UCSD-AML1 (cell line): ENCODE results near the gene MAN2A2.
A peak's percentile ranks its signal among the peaks of the same experiment; 100 is the strongest.

Source experiments
- DNase-seq: peaks from one replicate; lab custom pipeline; 2025; ENCODE audit not compliant: unreplicated experiment; lab: John Stamatoyannopoulos, UW

Gene MAN2A2

DNA sequence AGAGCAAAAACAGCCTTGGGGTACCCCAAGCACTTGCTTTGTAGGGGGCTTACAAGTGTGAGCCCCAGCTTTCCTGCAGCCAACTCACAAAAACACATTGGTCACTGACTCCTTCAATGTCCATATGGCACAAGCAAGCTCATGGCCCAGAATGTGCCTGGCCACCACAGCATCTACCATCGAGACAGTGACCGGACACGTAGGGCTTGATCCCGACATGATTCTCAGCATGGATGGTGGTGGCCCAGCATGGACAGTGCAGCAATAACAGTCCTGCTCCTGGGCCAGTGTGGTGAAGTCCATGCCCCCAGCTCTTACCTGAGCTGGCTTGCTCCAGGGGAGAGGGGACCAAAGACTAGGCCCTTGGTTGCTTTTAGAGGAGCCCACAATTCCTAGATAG is 37.9 kb downstream of the MAN2A2 start:
- DNase-seq = no peak

DNA sequence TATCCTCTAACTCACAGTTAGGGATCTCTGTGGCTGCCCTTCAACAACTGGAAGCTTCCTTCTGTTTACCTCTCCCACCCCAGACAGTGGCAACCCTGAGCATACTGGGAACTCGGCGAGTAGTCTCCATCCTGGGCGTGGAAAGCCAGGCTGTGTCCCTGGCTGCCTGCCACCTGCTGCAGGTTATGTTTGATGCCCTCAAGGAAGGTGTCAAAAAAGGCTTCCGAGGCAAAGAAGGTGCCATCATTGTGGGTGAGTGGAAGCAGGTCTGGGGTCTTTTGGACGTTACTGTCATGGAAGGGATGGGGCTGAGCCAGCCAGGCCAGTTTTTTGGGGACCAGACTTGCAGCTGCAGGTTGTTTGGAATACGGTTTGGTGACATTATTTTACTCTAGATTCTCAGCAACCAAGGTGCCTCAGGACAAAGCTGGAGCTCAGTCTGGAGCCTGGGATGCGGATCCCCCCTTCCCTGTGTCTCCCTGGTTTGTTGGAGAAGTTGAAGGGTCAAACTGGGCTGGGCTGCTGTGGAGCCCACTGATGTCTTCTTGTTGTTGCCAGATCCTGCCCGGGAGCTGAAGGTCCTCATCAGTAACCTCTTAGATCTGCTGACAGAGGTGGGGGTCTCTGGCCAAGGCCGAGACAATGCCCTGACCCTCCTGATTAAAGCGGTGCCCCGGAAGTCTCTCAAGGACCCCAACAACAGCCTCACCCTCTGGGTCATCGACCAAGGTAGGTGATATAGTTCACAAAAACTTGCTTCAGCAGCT is 39.4 kb downstream of the MAN2A2 start:
- no peak for DNase-seq

DNA sequence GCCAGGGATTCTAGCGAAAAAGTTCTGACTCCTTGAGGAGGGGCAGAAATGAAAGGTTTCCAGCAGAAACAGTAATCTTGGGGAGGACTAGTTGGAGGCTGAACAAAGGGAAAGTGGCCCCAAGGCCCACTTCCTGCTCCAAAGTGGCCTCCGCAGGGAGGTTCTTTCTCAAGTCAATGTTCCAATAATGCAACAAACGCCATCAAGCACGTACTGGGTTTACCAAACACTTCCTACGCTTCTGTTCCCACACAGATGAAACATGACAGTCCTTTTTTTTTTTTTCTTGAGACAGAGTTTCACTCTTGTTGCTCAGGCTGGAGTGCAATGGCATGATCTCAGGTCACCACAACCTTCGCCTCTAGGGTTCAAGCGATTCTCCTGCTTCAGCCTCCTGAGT is 42.0 kb downstream of the MAN2A2 start:
- no peak for DNase-seq

DNA sequence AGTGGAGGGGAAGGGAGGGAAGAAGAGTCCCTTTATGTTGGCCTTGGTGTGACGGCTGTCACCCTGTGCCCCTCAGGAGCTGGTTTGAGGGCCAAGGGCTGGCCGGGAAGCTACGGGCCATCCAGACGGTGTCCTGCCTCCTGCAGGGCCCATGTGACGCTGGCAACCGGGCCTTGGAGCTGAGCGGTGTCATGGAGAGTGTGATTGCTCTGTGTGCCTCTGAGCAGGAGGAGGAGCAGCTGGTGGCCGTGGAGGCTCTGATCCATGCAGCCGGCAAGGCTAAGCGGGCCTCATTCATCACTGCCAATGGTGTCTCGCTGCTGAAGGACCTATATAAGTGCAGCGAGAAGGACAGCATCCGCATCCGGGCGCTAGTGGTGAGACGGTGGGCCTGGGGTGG is 43.4 kb downstream of the MAN2A2 start:
- no peak for DNase-seq

DNA sequence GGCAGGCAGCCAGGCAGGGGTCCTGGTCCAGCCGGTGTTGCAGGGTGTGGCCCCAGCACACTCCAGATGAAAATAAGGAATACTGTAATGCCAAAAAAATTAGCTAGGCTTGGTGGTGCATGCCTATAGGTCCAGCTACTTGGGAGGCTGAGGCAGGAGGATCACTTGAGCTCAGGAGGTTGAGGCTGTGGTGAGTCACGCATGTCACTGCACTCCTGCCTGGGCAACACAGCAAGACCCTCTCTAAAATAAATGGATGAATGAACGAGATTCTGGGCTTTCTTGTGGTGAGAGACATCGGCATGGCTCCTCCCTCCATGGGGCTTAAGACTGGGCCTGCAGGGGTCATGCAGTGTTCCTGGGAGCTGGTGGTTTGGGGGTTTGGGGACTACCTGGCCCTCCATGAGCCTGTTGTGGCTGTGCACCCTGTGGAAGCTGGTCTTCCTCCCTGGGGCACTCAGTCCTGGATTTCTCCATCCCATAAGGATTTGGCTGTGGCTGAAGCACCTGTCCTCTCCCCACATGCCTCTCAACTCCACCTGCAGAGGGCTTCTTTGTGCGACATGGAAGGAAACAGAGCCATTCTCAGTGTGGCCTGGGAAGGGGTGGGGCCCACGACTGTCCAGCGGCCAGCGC is 44.0 kb downstream of the MAN2A2 start:
- DNase-seq = no peak

DNA sequence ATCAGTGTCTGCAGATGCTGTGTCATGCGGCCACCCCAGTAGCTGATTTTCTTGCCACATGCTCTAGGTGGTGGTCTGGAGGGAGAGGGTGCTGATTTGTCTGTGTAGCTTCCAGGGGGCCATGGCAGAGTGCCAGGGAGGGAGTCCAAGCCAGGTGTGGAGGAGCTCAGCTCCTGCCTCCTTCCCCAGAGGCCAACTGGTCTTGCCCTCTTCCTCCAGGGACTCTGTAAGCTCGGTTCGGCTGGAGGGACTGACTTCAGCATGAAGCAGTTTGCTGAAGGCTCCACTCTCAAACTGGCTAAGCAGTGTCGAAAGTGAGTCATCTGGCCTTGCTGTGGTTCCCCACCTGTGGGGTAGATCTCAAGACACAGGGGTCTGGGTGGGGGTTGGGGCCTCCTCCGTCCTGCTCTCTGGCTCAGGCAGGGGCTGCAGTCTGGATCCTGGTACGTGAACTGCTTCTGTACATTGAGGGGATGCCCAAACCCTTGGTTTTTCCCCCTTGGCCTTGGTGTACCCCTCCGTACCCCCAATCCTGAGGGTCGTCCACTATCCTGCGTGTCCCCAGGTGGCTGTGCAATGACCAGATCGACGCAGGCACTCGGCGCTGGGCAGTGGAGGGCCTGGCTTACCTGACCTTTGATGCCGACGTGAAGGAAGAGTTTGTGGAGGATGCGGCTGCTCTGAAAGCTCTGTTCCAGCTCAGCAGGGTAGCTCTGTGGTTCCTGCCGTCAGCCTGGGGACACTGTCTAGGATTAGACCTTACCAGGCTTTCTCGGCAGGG is 44.7 kb downstream of the MAN2A2 start:
- DNase-seq = no peak

DNA sequence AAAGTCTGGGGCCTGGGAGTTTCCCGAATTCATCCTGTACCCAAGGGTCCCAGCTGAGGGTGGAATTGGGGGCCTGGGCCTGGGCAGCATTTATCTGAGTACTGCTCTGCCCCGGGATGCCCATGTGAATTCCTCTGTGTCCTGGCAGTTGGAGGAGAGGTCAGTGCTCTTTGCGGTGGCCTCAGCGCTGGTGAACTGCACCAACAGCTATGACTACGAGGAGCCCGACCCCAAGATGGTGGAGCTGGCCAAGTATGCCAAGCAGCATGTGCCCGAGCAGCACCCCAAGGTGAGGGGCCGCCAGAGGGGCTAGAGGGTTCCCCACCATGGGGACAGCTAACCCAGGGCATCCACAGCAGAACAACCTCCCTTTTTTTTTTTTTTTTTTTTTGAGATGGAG is 45.4 kb downstream of the MAN2A2 start:
- DNase-seq = no peak

DNA sequence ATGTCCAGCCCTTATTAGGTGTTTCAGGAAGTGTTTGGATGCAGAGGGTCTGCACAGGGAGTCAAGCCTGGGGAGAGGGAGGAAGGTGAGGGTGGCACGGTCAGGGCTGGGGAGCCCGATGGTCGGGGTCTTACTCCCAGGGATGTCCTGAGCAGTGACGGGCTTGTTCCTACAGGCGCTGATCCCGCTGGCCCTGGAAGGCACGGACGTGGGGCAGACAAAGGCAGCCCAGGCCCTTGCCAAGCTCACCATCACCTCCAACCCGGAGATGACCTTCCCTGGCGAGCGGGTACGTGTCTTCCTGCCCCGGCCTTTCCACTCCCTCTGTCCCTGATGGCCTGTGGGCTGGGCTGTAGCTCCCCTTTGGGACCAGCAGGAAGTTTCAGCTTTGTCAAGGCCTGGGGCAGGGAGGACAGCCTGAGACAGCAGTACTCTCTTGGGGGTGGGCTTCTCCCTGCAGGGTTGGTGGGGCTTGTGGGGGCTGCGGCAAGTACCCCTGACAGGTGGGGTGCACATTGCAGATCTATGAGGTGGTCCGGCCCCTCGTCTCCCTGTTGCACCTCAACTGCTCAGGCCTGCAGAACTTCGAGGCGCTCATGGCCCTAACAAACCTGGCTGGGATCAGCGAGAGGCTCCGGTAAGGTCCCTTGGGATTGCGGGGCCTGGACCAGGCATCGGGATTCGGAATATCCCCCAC is 47.0 kb downstream of the MAN2A2 start:
- no peak for DNase-seq

DNA sequence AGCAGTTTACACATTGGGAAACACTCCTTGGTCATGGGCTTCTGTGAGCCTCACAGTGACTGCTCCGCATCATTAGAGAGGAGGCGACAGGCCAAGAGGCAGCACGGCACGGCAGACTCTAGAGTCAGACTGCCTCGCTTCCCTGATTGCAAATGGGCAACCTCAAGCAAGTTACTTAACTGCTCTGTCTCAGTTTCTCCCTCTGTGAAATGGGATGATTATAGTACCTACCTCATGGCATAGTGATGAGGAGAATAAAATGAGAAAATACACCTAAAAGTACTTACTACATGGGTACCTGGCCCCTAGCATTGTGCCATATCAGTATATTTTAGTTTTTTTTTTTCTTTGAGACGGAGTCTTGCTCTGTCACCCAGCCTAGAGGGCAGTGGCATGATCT is 47.6 kb downstream of the MAN2A2 start:
- DNase-seq = no peak

DNA sequence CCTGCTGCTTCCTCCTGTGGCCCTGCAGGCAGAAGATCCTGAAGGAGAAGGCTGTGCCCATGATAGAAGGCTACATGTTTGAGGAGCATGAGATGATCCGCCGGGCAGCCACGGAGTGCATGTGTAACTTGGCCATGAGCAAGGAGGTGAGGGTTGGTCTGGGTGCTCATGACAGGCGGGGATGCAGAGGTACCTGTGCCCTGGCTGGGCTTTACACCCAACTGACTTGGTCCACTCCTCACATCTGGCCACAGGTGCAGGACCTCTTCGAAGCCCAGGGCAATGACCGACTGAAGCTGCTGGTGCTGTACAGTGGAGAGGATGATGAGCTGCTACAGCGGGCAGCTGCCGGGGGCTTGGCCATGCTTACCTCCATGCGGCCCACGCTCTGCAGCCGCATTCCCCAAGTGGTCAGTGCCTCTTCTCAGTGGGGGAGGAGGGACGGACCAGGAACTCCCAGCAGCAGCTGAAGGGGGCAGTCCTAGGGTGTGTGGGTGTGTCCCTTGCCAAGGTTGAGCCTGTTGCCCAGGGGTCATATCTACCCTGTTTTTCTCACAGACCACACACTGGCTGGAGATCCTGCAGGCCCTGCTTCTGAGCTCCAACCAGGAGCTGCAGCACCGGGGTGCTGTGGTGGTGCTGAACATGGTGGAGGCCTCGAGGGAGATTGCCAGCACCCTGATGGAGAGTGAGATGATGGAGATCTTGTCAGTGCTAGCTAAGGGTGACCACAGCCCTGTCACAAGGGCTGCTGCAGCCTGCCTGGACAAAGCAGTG is 50.0 kb downstream of the MAN2A2 start:
- DNase-seq = no peak

DNA sequence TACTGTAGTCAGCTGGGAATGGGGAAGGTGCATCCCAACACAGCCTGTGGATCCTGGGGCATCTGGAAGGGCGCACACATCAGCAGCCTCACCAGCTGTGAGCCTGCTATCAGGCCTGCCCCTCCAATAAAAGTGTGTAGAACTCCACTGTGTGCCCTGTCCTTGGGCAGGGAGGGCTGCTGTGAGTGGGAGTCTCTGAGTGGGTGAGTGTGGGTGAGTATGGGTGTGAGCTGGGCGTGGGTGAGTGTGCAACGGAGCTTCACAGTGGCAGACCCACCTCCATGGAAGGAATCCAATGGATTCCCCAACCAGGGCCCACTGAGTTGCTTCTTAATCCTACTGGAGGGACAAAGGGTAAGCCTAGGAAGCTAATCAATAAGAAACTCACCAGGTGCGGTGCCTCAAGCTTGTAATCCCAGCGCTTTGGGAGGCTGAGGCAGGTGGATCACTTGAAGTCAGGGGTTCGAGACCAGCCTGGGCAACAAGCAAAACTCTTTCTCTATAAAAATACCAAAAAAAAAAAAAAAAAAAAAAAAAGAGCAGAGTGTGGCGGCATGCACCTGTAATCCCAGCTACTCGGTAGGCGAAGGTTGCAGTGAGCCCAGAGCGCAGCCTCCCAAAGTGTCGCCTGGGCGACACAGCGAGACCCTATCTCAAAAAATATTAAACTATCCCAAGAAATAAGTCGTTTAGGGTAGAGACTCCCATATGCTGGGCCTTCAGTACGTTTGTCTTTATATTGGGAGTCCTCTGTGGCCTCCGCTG is 51.0 kb downstream of the MAN2A2 start:
- DNase-seq = no peak

DNA sequence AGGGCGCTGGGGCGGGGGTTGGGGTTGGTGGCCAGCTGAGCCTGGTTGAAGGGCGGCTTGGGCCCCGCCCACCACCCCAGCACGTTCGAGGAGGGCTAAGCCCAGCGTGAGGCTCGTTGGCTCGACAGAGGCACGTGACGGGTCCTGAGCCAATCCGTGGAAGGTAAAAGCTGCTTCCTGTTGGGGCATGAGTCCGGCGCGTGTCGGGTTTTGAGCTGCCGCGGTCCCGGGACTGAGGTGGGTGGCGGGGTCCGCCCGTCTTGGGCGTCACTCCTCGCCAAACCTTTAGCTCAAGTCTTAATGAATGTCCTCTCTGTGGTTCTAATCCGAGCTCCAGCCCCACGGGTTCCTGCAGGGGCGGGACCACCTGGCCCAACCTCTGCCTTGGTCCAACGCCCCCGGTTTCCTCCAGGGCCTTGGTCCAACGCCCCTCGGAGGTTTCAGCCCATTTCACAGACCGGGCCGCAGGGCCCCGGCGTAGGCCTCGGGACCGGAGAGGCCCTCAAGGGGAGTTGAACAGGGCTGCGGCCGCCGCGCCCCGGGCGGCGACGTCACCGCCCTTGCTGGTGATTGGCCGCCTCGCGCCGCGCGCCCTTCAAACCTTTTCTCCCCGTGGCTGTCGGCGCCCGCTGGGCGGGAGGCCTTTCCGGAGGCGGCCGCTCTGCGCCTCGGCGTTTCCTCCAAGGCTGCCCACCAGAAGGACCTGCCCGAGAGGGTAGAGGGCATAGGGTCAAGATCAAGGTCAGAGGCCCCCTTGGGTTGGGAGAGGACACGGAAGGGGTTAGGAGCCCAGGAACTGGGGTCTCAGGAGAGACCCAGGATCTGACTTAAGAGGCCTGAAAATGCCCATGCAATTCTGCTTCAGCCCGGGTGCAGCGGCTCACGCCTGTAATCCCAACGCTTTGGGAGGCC is 51.9 kb downstream of the MAN2A2 start, which contains the start of gene RCCD1:
Gene RCCD1, plus strand, starts transcription at position 173 of the 912 bp plus-strand sequence. CDS start 1,851 bp downstream, outside the sequence.
- peak; percentile 91 for DNase-seq

DNA sequence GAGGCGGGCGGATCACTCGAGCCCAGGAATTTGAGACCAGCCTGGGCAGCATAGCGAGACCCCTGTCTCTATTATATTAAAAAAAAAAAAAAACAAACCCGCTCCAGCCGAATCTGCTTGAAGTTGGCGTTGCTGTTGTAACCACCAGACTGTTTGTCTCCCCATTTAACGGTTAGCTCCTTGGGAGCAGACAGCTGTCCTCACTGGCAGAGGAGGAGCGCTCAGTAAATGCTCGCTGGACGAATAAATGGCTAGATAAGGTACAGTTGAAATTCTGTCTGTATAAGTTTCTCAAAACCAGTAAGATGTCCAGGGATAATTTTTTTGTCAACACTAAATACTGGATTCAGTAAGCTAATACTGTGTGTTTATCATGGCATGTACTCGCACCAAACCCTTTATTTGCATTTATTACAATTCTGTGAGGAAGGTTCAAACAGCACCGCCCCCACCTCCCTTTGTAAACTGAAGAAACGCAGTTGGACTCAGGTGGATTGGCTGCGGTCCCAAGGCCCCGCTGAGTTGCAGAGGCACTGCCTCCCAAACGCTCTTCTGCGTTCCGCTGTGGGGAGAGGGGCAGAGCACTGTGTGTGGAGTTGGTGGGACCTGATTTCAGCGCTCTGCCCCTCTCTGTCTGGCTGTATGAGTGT is 52.6 kb downstream of the MAN2A2 start:
- DNase-seq = no peak

DNA sequence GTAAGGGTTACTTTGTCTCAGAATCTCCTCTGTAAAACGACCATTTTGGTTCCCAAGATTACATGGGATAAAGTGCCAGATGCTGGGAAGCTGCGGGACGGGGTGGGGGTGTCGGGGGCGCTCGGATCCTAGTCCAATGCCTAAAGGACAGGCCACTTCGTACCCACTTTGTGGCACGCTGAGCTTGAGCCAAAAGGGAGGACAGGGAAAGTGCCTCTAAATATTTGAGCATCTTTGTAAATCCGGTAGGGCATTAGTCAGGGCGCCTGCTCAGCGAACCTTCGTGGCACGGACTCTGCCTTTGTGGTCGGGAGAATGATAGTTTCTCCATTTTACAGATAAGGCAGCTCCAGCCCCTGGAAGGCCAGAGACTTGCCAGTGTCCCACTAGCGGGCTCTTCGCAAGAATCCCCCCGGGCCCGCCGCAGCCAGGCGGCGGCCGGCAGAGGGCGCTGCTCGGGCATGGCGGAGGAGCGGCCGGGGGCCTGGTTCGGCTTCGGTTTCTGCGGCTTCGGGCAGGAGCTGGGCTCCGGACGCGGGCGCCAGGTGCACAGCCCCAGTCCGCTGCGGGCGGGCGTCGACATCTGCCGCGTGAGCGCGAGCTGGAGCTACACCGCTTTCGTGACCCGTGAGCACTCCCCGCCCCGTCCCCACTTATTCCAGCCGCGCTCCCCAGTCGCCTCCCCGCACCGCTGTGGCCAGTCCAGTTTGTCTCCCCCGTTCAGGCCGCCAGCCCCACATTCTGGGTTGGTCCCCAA is 53.4 kb downstream of the MAN2A2 start:
- no peak for DNase-seq

DNA sequence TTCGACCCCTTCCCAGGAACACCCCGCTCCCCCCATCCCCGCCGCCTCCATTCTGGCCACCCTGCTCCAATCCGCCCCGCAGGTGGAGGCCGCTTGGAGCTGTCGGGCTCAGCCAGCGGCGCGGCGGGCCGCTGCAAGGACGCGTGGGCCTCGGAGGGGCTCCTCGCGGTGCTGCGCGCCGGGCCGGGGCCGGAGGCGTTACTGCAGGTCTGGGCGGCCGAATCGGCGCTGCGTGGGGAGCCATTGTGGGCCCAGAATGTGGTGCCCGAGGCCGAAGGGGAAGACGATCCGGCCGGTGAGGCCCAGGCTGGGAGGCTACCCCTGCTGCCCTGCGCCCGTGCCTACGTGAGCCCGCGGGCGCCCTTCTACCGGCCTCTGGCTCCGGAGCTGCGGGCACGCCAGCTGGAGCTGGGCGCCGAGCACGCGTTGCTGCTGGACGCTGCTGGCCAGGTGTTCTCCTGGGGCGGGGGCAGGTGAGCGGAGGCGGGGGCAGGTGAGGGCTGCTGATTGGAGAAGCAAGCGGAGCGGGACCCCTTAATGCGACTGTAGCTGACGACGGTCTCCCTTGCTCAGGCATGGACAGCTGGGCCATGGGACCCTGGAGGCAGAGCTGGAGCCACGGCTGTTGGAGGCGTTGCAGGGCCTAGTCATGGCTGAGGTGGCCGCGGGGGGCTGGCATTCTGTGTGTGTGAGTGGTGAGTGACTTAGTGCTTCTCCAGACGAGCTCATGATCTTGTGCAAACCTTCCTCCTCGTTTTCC is 54.1 kb downstream of the MAN2A2 start:
- DNase-seq = no peak

DNA sequence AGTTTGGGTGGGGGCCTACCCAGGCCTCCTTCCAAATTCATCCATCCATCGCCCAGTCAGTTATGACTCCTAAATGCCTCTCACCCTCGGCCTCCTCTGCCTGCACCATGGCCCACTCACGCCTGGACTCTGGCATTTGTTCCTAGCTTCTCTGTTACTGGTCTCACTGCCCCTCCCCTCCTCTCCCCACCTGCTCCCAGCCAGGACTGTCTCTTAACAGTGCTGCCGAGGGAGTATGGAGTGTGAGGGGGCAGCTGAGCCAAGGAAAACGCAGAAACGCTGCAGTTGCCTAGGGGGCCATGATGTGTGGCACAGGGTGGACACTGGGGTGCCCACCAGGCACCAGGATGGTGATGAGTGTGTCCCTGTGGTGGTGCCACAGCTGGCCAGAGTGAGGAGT is 54.7 kb downstream of the MAN2A2 start:
- no peak for DNase-seq
